ENCODE measurements around the gene HTR1D. TPM values are rescaled to one million over a fixed set of nuclear protein-coding genes. Genes with fewer than 3 reads are reported as not detected.

HTR1D gene
- total RNA-seq, 6 experiments from 2014 or later = 0.17 to 0.53 (median 0.44) TPM

- H3K36me3 Mint-ChIP-seq (ENCODE audit: low read depth) = peaks cover 13% of the 10 kb centered on the region; the same call in 1 of the 2 replicates
- no peak overlapping the region for H3K4me3 Mint-ChIP-seq
- peaks cover 57% of the 10 kb centered on the region for H3K4me1 Mint-ChIP-seq (ENCODE audit: low read depth)
- no peak overlapping the region for H3K27ac Mint-ChIP-seq
- H3K9me3 Mint-ChIP-seq = no peaks in the 10 kb centered on the region
- DNase-seq = no peak
- TF ChIP-seq CTCF (IDR thresholded peaks at IDR 0.05) = no peak
- H3K27me3 Mint-ChIP-seq (ENCODE audit: insufficient read depth) = no peaks in the 10 kb centered on the region
Measured at GRCh38 chr1:23150742-23151141, 66.6 kb downstream of the HTR1D start.

- H3K27ac Mint-ChIP-seq = no peak overlapping the region
- no peak for TF ChIP-seq CTCF (IDR thresholded peaks at IDR 0.05)
- no peak overlapping the region for H3K4me3 Mint-ChIP-seq
- peaks cover 13% of the 10 kb centered on the region; the same call in 1 of the 2 replicates for H3K36me3 Mint-ChIP-seq (ENCODE audit: low read depth)
- no peaks in the 10 kb centered on the region for H3K9me3 Mint-ChIP-seq
- DNase-seq = no peak
- H3K4me1 Mint-ChIP-seq (ENCODE audit: low read depth) = peaks cover 51% of the 10 kb centered on the region
- no peaks in the 10 kb centered on the region for H3K27me3 Mint-ChIP-seq (ENCODE audit: insufficient read depth)
Measured at GRCh38 chr1:23150125-23150524, 67.2 kb downstream of the HTR1D start.

GRCh38 chr1:23149114-23149513 is 68.2 kb downstream of the HTR1D start:
- no peak for TF ChIP-seq CTCF (IDR thresholded peaks at IDR 0.05)
- H3K9me3 Mint-ChIP-seq = no peaks in the 10 kb centered on the region
- peaks cover 9% of the 10 kb centered on the region; the same call in 1 of the 2 replicates for H3K36me3 Mint-ChIP-seq (ENCODE audit: low read depth)
- H3K4me3 Mint-ChIP-seq = no peak overlapping the region
- DNase-seq = no peak
- H3K4me1 Mint-ChIP-seq (ENCODE audit: low read depth) = peaks cover 44% of the 10 kb centered on the region
- H3K27me3 Mint-ChIP-seq (ENCODE audit: insufficient read depth) = no peaks in the 10 kb centered on the region; the same call in 1 of the 2 replicates
- H3K27ac Mint-ChIP-seq = no peak overlapping the region

GRCh38 chr1:23148084-23148483 is 69.2 kb downstream of the HTR1D start:
- Mint-ChIP-seq H3K4me3 (no peak overlapping the region), H3K27me3 (ENCODE audit: insufficient read depth) (no peaks in the 10 kb centered on the region; the same call in 1 of the 2 replicates), H3K9me3 (no peaks in the 10 kb centered on the region), H3K36me3 (ENCODE audit: low read depth) (peaks cover 9% of the 10 kb centered on the region; the same call in 1 of the 2 replicates), H3K4me1 (ENCODE audit: low read depth) (peaks cover 34% of the 10 kb centered on the region), H3K27ac (no peak overlapping the region)
- TF ChIP-seq CTCF (IDR thresholded peaks at IDR 0.05) = no peak
- no peak for DNase-seq

Other genes with a start within 250 kb of the HTR1D start
- gene LACTBL1, start 244.6 kb downstream of the HTR1D start, total RNA-seq (2021; fragmentation: NEBNext Ultra II Directional; extraction: Animal tissue kit (Norgen Biotek cat#: 25700)) = not detected
- not detected for gene TEX46, start 201.7 kb downstream of the HTR1D start, total RNA-seq (2021; fragmentation: NEBNext Ultra II Directional; extraction: Animal tissue kit (Norgen Biotek cat#: 25700))
- 10 to 100 TPM; 51.4 to 70.6 (median 62.5) TPM for gene KDM1A, start 198.0 kb downstream of the HTR1D start, total RNA-seq (2021; fragmentation: NEBNext Ultra II Directional; extraction: Animal tissue kit (Norgen Biotek cat#: 25700))
- gene LUZP1, start 48.6 kb downstream of the HTR1D start, total RNA-seq (2021; fragmentation: NEBNext Ultra II Directional; extraction: Animal tissue kit (Norgen Biotek cat#: 25700)) = 10 to 100 TPM; 47.3 to 55.6 (median 53.0) TPM
- gene HNRNPR, start 126.8 kb upstream of the HTR1D start, total RNA-seq (2021; fragmentation: NEBNext Ultra II Directional; extraction: Animal tissue kit (Norgen Biotek cat#: 25700)) = 100 to 1,000 TPM; 115 to 147 (median 144) TPM
- 1 to 10 TPM; 7.3 to 9.9 (median 8.8) TPM for gene ZNF436, start 152.3 kb upstream of the HTR1D start, total RNA-seq (2021; fragmentation: NEBNext Ultra II Directional; extraction: Animal tissue kit (Norgen Biotek cat#: 25700))
- 1 to 10 TPM; 6.0 to 8.4 (median 7.1) TPM for gene TCEA3, start 207.2 kb upstream of the HTR1D start, total RNA-seq (2021; fragmentation: NEBNext Ultra II Directional; extraction: Animal tissue kit (Norgen Biotek cat#: 25700))

Data from HFFc6 (cell line).